Nephron (organoid): Measurements from ENCODE around the gene WNT4.

ENCODE experiments used
- H3K27ac Mint-ChIP-seq, 3 experiments: 2 replicates each; pipeline ENCODE4 v1.8.0; 2020; ENCODE audit warnings: mixed read lengths in 3 of 3, mild to moderate bottlenecking in 2 of 3, moderate library complexity in 1 of 3
- H3K27me3 Mint-ChIP-seq: 2 replicates; pipeline ENCODE4 v1.8.0; 2021; ENCODE audit warnings: low read depth, mild to moderate bottlenecking, moderate library complexity, mixed read lengths
- H3K36me3 Mint-ChIP-seq: 2 replicates; pipeline ENCODE4 v1.8.0; 2020; ENCODE audit warnings: low read depth, mixed read lengths
- H3K4me1 Mint-ChIP-seq: 2 replicates; pipeline ENCODE4 v1.8.0; 2020; ENCODE audit warnings: mixed read lengths
- H3K4me3 Mint-ChIP-seq, 3 experiments: 2 replicates each; pipeline ENCODE4 v1.8.0; 2020; ENCODE audit warnings: mild to moderate bottlenecking in 3 of 3, mixed read lengths in 3 of 3, moderate library complexity in 2 of 3
- H3K9me3 Mint-ChIP-seq: 2 replicates; pipeline ENCODE4 v1.8.0; 2020; ENCODE audit warnings: mixed read lengths
- CTCF ChIP-seq, 3 experiments: fragments of 200-600 bp; sonication (generic); IDR thresholded peaks; one replicate each; pipeline ENCODE4 v1.5.0; 2021; ENCODE audit warnings: antibody characterized with exemption in 3 of 3; ENCODE audit not compliant: unreplicated experiment in 3 of 3

WNT4 gene

GRCh38 chr1:22168412-22168973 lies 25.6 kb upstream of the WNT4 start:
- Mint-ChIP-seq H3K27ac (no peak overlapping the region), H3K4me3 (no peak overlapping the region), H3K27me3 (peaks cover 20% of the 10 kb centered on the region), H3K36me3 (no peaks in the 10 kb centered on the region), H3K9me3 (no peaks in the 10 kb centered on the region), H3K4me1 (no peaks in the 10 kb centered on the region)
- TF ChIP-seq CTCF (IDR thresholded peaks at IDR 0.05; ENCODE audit: unreplicated experiment in 3 of 3) = no peak

GRCh38 chr1:22166439-22166838 lies 23.5 kb upstream of the WNT4 start:
- Mint-ChIP-seq H3K4me3 (no peak overlapping the region), H3K4me1 (no peaks in the 10 kb centered on the region), H3K27me3 (peaks cover 20% of the 10 kb centered on the region), H3K36me3 (no peaks in the 10 kb centered on the region), H3K9me3 (no peaks in the 10 kb centered on the region), H3K27ac (no peak overlapping the region)
- TF ChIP-seq CTCF (IDR thresholded peaks at IDR 0.05; ENCODE audit: unreplicated experiment in 3 of 3) = no peak

- no peaks in the 10 kb centered on the region for H3K36me3 Mint-ChIP-seq
- no peak for TF ChIP-seq CTCF (IDR thresholded peaks at IDR 0.05; ENCODE audit: unreplicated experiment in 3 of 3)
- H3K27ac Mint-ChIP-seq = no peak overlapping the region
- H3K27me3 Mint-ChIP-seq = peaks cover 23% of the 10 kb centered on the region
- H3K9me3 Mint-ChIP-seq = no peaks in the 10 kb centered on the region
- no peaks in the 10 kb centered on the region for H3K4me1 Mint-ChIP-seq
- no peak overlapping the region for H3K4me3 Mint-ChIP-seq
These were observed 22.2 kb upstream of the WNT4 start for GRCh38 chr1:22164841-22165808.

GRCh38 chr1:22163564-22163963 lies 20.7 kb upstream of the WNT4 start:
- Mint-ChIP-seq H3K27me3 (peaks cover 16% of the 10 kb centered on the region), H3K27ac (no peak overlapping the region)
- no peak for TF ChIP-seq CTCF (IDR thresholded peaks at IDR 0.05; ENCODE audit: unreplicated experiment in 3 of 3)

GRCh38 chr1:22163137-22163536 lies 20.2 kb upstream of the WNT4 start:
- H3K27me3 Mint-ChIP-seq = peaks cover 19% of the 10 kb centered on the region

More at GRCh38 chr1:22163564-22163963, 20.7 kb upstream of the WNT4 start:
- H3K9me3 Mint-ChIP-seq = no peaks in the 10 kb centered on the region
- no peaks in the 10 kb centered on the region for H3K36me3 Mint-ChIP-seq
- no peaks in the 10 kb centered on the region for H3K4me1 Mint-ChIP-seq
- H3K4me3 Mint-ChIP-seq = no peak overlapping the region

More at GRCh38 chr1:22163137-22163536, 20.2 kb upstream of the WNT4 start:
- Mint-ChIP-seq H3K9me3 (no peaks in the 10 kb centered on the region), H3K4me3 (no peak overlapping the region), H3K36me3 (no peaks in the 10 kb centered on the region), H3K27ac (no peak overlapping the region), H3K4me1 (no peaks in the 10 kb centered on the region)
- no peak for TF ChIP-seq CTCF (IDR thresholded peaks at IDR 0.05; ENCODE audit: unreplicated experiment in 3 of 3)
